GM19395 (cell line): ENCODE results near the gene CHST11.
"Not testable (repeated sequence)": the region's sequence is repeated elsewhere in the genome, so short reads cannot be mapped to it uniquely, and the experiment has no call there.

Experiments
- ATAC-seq: cut with Tn5 transposase; IDR thresholded peaks from one replicate; pipeline ENCODE4 v1.9.1; 2021; ENCODE audit warnings: mild to moderate bottlenecking, moderate library complexity; ENCODE audit not compliant: unreplicated experiment

The CHST11 gene

DNA sequence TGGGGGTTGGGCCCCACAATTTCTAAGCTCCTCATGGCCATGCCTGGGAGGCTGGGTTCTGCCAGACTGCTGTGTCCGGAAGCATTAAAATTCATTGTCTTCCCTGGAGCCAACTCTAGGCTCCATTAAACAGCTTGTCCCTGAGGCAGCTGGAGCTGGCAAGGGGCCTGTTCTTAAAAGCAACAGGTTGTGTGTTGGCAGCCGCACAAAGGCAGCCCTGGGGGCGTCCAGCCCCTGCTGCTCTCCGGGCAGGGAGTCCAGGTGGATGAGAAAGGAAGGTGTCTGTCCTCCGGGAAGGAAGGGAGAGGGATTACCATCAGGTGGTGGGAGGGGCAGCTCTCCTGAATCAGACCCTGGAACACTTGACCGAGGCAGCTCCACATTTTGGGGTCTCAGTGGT is 98.9 kb downstream of the CHST11 start:
- ATAC-seq = no peak

DNA sequence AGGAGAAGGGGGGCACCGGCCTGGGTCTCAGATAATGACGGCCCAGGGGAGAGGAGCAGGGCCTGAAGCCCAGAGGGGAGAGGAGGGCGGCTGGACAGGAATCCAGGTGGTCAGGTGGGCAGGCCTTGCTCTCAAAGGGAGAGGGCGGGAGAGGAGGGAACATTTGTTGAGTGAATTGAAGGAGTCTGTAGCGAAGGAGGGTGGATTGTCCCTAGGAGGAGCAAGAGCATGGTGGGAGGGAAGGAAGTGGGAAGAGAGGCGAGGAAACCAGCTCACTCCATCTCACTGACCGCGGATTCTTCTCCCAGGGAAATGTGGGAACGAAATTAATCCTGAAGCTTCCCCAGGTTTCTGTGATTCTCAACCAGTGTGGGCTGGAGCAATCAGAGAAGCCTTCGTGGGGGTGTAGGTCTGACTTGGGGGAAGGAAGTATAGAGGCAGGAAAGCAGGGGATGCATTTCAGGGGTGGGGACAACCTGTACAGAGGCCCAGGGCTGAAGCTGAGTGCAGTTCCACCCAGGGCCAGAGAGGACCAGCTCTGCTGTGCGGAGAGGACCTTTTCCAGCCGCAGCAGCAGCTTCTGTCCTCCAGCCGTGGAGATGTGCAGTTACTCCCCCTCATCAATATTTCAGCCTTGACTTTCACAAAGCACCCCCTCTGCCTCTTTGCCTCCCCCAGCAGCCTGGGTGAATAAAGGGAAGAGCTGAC is 100.9 kb downstream of the CHST11 start:
- no peak for ATAC-seq

DNA sequence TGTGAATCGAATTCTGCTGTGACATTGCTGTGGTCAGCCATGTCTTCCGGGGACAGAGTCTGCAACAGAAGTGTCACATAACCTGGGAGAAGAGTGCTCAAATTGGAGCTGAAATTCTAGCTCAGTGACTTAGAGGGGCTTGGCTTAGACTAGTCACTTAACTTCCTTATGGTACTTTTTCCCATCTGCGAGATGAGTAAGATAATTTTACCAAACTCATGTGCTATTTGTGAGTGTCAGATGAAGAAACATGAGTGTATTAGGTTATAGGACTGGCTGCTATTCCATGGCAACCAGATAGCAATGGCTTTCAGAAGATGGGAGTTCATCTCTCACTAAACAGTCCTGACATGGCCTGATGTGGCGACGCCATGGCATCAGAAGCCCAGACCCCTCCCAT is 104.1 kb downstream of the CHST11 start:
- no peak for ATAC-seq

DNA sequence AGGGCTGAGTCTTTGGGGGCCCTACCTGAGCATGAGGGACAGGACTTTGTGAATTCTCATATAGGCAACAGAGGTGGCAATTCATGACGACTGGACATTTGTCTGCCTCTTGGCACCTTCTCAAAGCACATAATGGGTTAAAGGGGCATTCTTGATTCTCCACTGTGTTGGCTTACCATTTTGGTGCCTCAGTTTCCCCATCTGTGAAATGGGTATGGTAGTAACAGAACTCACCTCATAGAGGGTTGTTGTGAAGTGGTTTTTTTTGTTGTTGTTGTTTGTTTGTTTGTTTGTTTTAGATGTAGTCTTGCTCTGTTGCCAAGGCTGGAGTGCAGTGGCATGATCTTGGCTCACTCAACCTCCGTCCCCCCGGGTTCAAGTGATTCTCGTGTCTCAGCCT is 106.0 kb downstream of the CHST11 start:
- ATAC-seq = no peak

DNA sequence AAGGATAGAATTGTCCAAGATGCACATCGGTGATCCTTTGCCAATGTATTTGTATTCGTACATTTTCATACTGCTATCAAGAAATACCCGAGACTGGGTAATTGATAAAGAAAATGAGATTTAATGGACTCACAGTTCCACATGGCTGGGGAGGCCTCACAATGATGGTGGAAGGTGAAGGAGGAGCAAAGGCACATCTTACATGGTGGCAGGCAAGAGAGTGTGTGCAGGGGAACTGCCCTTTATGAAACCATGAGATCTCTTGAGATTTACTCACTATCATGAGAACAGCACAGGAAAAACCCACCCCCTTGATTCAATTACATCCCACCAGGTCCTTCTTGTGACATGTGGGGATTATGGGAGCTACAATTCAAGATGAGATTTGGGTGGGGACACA is 107.9 kb downstream of the CHST11 start:
- ATAC-seq = not testable (repeated sequence)

DNA sequence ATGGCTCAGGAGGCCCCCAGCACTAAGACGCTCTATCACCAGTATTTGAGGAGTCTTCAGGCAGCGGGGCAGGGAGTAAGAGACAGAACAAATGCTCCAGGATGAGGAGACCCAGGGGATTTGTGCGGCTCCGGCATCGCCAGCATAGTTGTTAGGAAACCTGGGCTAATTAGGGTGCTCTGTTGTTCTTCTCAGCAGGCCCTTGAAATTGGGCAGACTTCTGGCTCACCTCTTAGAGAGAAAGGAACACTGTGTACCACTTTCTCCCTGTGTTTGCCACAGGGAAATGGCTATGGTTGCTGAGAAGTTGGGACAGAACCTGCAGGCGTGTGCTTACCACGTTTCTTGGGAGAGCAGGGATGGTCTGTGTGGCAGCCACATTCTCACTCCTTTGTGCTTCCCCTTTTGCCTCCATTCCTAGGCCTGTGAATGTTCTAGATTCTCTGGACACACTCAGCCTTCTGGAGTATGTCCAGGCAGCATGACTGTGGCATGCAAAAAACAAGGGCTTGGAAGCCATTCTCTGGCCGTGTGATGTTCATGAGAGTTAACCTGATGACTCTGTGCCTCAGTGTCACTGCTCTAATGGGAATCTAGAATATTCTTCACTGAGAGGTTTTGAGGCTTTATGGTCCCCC is 109.0 kb downstream of the CHST11 start:
- ATAC-seq = no peak

DNA sequence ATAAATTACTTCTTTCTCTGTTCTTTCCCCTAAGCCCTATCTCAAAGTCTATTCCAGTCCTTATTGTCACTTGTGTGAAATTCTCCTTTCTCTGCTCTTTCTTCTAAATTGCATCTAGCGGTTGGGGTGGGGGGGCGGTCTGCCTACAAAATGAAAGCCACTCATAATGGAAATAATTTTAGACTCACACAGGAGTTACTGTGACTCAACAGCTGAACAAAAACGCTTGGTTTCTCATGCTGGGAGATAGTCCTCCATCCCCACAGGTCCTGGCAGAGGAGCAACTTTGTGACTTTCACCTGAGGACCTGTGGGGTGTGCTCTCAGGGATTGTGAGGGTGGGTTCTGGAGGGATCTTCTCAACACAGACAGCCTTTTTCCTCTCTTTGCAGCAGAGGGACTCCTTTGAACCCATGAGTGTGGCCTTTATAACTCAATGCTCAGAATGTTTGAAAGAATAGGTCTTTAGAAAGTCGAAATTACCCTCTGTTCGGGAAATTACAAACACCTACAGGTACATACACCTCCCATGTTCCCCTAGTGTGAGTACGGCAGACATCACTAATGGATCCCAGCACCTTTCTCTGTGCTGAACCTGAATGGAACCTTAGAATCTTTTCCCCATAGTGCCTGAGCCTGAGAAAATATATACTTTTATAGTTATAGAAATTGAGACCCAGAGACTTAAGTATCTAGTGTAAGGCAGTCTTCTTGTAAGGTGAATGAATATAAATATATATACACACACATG is 109.7 kb downstream of the CHST11 start:
- no peak for ATAC-seq

DNA sequence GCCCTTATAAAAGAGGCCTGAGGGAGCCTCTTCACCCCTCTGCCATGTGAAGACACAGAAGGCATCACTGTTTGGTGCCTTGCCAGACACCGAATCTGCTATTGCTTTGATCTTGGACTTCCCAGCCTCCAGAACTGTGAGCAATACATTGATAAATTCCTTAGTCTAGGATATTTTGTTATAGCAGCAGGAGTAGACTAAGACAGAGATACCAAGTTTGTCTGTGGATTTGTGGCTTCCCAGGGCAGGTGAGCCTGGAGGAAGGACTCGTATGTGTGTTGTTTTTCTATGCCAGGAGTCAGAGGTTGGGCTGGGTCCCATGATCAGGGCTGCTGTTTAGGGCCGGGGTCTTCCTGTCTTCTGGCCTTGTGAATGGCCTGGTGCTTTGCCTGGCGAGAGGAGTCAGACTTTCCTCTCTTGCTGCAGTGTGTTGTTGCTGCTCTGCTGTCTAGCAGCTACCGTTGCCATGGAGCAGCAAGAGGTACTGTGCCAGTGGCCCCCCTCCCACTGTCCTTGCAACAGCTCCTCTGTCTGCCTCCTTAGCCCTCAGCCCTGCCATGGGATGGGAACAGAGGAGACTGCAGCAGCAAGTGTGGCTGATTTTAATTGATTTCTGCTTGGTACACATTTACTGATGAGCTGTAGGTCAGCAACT is 111.2 kb downstream of the CHST11 start:
- no peak for ATAC-seq

DNA sequence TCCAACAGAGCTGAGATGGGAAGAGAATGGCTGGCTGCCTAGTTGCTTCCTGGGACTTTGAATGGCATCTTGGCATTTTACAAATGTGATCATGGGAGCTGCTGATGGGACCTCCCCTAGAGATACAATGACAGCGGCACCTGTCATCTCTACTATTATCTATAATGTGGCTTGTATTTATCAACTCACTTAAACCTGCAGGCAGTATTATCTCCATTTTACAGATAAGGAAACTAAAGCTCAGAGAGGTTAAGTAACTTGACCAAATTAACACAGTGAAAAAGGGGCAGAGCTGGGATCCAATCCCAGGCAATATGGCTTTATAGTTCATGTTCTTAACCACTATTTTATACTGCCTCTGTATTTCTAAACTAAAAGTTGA is 111.7 kb downstream of the CHST11 start:
- ATAC-seq = no peak

DNA sequence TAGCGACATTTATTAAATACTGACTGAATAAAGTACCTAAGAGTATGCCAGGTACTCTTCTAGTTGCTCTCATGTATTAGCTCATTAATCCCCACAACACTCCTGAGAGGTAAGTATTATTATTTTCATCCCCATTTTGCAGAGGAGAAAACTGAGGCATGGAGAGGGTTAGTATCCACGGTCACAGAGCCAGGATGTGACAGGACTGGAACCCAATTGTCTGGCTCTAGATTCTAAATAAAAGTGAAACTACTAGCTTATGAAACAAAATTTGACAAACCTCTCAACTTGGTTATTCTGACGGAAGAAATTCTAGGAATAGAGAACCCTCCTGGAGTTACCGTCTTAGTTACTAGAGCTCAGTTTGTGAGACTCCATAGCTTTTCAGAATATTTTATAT is 112.2 kb downstream of the CHST11 start:
- no peak for ATAC-seq

DNA sequence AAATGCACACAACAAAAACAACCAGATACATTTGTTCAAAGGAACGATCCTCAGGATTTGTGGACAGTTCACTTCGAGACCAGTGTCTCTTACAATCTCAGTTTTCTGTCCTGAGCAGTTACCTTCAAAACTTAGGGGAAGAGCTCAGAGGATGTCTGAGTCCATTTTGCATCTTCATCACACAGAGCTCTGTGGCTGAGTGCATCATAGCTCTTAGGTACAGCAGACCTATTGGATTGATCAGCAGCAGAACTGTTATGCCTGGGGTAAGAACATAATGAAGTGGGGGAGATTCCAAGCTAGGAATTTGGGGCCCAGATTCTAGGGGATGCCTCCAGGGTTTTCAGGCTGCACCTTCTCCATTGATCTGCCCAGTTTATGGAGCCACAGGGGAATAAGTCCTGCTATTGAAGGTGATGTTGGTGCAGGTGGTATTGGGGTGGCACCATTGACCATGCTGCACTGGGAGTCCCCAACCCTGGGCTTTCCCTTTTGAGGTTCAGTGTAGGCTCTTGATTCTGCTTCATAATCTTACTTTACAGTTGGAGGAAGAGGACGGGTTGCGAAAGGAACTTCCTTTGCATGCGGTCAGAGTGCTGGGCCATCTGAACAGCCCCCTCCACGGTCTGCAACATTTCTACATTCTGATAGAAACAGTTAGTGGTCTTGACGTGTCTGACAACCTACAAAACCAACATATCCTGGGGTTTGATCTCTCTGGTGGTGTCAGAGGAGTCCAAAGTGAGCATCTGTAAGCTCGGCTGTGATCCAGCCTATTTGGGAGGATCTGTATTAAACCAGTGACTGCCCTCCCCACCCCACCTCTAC is 112.8 kb downstream of the CHST11 start:
- ATAC-seq = peak; percentile 87

DNA sequence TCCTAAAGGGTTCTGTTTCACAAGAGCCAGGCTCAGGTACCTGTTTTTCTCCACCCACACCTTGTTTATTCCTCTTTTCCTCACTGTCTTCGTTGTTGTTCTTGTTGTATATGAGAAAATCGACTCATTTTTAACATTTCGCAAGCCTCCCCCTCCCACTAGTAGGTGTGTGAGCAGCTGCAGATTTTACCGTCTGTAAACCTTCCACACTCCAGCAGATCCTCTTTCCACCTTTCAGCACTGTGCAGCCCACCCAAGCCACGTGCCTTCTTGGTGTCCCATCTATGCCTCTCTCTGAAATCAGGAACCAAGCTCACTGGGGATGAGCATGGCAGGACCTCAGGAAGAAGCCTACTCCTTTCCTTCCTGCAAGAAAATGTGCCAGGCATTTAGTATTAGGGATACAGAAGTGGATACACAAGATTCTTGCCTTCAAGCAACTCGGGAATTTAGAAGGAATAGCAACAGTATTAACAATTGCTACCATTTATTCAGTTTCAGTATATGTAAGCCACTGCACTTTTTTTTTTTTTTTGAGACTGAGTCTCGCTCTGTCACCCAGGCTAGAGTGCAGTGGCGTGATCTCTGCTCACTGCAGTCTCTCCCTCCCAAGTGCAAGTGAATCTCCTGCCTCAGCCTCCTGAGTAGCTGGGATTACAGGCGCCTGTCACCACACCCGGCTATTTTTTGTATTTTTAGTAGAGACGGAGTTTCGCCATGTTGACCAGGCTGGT is 113.6 kb downstream of the CHST11 start:
- ATAC-seq = peak; percentile 31

DNA sequence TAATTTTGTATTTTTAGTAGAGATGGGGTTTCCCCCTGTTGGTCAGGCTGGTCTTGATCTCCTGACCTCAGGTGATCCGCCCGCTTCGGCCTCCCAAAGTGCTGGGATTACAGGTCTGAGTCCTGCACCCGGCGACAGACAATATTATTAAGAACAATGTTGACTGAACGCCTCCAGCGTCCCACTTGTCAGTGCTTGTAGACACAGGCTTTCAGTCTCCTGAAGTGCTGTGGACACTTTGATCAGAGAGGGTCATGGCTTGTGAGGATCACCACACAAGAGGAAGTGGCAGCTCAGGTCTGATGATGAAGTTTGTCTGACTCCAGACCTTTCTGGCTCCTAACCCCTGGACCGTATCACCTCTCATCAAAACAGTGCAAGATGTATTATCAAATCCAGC is 114.6 kb downstream of the CHST11 start:
- no peak for ATAC-seq

DNA sequence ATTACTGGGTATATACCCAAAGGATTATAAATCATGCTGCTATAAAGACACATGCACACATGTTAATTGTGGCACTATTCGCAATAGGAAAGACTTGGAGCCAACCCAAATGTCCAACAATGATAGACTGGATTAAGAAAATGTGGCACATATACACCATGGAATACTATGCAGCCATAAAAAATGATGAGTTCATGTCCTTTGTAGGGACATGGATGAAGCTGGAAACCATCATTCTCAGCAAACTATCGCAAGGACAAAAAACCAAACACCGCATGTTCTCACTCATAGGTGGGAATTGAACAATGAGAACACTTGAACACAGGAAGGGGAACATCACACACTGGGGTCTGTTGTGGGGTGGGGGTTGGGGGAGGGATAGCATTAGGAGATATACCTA is 117.6 kb downstream of the CHST11 start:
- ATAC-seq = not testable (repeated sequence)

DNA sequence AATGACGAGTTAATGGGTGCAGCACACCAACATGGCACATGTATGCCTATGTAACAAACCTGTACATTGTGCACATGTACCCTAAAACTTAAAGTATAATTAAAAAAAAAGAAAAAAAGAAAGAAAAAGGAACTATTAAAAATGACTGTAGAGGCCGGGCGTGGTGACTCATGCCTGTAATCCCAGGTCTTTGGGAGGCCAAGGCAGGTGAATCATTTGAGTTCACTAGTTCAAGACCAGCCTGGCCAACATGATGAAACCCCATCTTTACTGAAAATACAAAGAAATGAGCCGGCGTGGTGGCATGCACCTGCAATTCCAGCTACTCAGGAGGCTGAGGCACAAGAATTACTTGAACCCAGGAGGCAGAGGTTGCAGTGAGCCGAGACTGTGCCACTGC is 118.0 kb downstream of the CHST11 start:
- not testable (repeated sequence) for ATAC-seq

DNA sequence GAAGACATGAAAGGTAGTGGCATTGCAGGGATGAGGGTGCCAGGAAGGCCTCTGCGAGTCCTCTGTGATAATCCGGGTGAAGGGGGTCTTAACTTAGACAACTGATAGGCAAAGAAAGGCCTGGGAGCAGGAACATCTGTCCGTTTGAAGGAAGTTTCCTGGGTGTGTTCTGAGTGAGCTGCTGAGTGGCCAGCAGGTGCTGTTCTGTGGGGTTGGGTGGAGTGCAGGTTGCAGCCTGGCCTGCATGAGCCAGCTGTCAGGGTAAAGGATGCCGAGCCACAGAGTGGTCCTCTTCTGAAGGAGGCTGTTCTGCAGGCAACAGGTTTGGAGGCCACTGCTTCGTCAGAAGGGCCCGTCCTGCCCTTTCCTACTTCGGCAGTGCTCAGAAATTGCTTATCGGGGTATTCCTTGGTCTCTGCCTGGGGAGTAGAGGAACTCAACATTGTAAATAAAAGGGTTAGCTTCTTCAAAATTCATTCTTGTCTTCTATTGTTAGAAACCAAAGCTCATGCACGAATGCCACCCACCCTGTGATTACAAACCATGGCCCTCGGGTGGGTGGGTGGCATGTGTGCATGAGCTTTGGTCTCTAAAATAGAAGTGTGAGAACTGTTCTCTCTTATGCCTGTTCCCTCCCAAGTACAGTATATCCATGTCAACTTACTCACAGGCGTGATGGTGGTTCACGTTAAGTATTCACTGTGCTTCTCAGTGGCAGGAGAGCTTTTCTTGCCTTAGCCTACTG is 118.9 kb downstream of the CHST11 start:
- no peak for ATAC-seq

DNA sequence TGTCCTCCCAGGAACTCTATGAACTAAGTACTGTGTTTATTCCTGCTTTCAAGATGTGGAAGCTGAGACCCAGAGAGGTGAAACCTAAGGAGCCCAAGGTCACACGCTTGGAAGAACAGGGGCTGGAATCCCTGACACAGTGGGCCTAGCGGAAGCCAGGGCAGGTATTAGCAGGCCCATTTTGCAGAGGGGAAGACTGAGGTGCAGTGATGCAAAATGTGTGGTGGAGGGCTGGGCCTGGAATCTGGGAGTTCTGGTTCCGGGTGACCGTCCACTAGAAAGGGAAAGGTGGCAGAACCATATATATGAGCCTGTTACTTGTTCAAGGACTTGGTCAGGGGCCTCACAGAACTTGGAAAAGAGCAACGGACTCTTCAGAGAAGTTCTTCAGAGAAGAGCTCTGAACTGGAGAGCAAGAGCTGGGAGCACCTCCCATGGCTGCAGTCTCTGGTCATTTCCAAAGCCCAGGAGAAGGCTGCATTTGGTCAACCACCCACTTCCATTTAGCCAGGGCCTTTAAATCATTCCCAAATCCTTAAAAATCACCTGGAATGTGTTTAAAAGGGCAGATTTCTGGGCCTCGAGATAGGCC is 119.5 kb downstream of the CHST11 start:
- ATAC-seq = no peak

DNA sequence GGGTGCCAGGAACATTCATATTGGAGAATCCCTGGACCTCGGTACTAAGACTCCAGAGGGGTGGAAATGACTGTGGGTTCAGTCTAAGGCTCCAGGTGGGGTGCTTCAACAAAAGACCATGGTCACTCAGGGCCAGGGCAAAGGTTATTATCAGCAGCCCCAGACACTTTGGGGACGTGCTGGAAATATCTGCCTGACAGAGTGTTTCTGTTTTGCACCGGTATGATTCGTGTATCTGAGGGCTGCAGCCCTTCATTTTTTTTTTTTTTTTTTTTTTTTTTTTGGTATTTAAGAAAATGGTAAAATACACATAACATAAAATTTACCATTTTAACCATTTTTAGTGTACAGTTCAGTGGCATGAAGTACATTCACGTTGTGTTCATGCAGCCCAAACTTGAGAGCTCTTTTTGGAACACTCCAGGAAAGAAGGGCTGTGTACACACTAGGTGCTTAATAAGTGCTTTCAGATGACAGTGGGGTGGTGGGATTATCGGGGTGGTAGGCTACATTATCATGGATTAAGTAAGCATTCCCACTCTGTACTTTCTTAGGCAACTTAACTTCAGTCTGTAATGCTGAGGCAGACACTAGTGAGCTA is 120.3 kb downstream of the CHST11 start:
- ATAC-seq = no peak

DNA sequence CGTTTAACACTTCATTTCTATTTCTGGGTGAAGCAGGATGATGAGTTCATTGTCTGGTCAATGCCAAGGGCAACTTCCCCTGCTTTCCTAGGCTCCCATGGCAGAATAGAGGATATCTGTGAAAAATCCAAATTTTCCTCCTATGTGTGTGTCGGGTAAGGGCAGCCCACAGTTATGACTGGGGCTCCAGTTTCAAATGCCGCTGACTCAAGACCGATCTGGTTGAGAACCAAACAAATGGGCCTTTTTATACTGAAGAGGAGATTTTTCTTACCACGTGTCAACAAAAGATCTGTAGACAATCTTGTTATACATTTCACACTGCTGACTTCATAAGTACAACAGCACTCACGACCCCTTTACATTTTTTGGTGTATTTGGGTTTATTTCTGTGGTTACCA is 120.8 kb downstream of the CHST11 start:
- no peak for ATAC-seq
